ENCODE measurements around the gene CD101. TPM values are rescaled to one million over a fixed set of nuclear protein-coding genes. Genes with fewer than 3 reads are reported as not detected.

Gene CD101
- total RNA-seq, 2 donors from 2014 or later: 0.97 to 1.4 TPM

DNA sequence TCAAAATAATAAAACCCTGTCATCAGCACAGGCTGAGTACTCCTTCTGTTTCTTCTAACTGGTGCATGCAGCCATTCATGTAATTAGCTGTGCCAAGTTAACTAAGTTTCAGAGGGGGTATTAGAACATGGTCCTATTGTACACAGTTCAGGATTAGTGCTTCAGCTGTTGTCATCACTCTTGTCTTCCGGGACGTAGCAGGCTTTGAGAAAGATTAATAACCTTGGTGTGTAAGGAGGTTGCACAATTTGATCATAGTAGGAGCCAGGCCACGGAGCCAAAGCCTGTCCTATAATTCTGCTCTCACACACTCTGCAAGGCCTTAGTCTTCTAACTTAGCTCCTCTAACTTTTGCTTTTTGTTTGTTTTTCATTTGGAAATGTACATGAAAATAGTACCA, 47.1 kb upstream of the CD101 start:
- Histone ChIP-seq H3K9me3 (ENCODE audit: control insufficient read depth, low read length) (no peaks in the 10 kb centered on the region), H3K27me3 (ENCODE audit: control insufficient read depth, insufficient read depth, low read length, poor library complexity, severe bottlenecking) (no peaks in the 10 kb centered on the region), H3K4me1 (ENCODE audit: control insufficient read depth, insufficient read depth, low read length) (peaks cover 8% of the 10 kb centered on the region), H3K36me3 (ENCODE audit: control insufficient read depth, insufficient read depth, low read length) (peaks cover 19% of the 10 kb centered on the region), H3K4me3 (ENCODE audit: low read length) (no peak overlapping the region), H3K27ac (ENCODE audit: low read depth, low read length) (no peak overlapping the region), H3K9ac (ENCODE audit: extremely low read depth, low read length, poor library complexity, severe bottlenecking) (no peak overlapping the region)
- H3K27me3 Mint-ChIP-seq (ENCODE audit: insufficient read depth): no peaks in the 10 kb centered on the region
- H3K36me3 Mint-ChIP-seq (ENCODE audit: low read depth): peaks cover 25% of the 10 kb centered on the region
- no peak overlapping the region for H3K4me3 Mint-ChIP-seq
- peaks cover 17% of the 10 kb centered on the region for H3K4me1 Mint-ChIP-seq
- no peaks in the 10 kb centered on the region for H3K9me3 Mint-ChIP-seq
- no peak overlapping the region for H3K27ac Mint-ChIP-seq
- TF ChIP-seq, protein P1, sequence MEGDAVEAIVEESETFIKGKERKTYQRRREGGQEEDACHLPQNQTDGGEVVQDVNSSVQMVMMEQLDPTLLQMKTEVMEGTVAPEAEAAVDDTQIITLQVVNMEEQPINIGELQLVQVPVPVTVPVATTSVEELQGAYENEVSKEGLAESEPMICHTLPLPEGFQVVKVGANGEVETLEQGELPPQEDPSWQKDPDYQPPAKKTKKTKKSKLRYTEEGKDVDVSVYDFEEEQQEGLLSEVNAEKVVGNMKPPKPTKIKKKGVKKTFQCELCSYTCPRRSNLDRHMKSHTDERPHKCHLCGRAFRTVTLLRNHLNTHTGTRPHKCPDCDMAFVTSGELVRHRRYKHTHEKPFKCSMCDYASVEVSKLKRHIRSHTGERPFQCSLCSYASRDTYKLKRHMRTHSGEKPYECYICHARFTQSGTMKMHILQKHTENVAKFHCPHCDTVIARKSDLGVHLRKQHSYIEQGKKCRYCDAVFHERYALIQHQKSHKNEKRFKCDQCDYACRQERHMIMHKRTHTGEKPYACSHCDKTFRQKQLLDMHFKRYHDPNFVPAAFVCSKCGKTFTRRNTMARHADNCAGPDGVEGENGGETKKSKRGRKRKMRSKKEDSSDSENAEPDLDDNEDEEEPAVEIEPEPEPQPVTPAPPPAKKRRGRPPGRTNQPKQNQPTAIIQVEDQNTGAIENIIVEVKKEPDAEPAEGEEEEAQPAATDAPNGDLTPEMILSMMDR (conservative IDR thresholded peaks at IDR 0.05): no peak
- WGBS, 2 experiments (ENCODE audit: insufficient coverage in 1 of 2, insufficient read length in 1 of 2): 94% methylated on average over 3 of the region's 3 CpGs; no CpG with 5 or more reads in 1 of the 2 experiments
- no peak for DNase-seq

DNA sequence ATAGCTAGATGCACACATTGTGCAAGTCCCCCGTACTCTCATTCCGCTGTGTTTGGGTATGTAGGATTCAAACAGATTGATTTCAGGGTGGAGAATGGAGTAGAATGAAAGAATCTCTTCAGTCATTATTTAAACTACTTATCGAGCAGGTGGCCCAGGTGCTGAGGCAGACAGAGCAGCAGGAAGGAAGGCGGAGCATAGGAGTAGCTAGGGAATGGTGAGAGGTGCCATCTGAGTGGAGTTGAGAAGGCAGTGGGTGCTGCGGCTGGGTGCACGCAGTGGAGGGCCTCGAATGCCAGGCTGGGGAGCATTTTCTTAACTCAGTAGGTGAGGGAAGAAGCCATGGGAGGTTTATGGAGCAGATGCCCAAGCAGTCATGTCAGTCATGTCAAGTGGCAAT, 45.2 kb upstream of the CD101 start:
- H3K9me3 Mint-ChIP-seq: no peaks in the 10 kb centered on the region
- no peaks in the 10 kb centered on the region for H3K27me3 Mint-ChIP-seq (ENCODE audit: insufficient read depth)
- peaks cover 9% of the 10 kb centered on the region for H3K36me3 ChIP-seq (ENCODE audit: control insufficient read depth, insufficient read depth, low read length)
- H3K4me1 ChIP-seq (ENCODE audit: control insufficient read depth, insufficient read depth, low read length): no peaks in the 10 kb centered on the region
- no peak overlapping the region for H3K9ac ChIP-seq (ENCODE audit: extremely low read depth, low read length, poor library complexity, severe bottlenecking)
- DNase-seq: no peak
- WGBS, 2 experiments (ENCODE audit: insufficient coverage in 1 of 2, insufficient read length in 1 of 2): 95 to 98% methylated on average over 5 to 7 of the region's 7 CpGs
- peaks cover 17% of the 10 kb centered on the region for H3K36me3 Mint-ChIP-seq (ENCODE audit: low read depth)
- TF ChIP-seq, protein P1 (conservative IDR thresholded peaks at IDR 0.05): no peak
- no peaks in the 10 kb centered on the region for H3K27me3 ChIP-seq (ENCODE audit: control insufficient read depth, insufficient read depth, low read length, poor library complexity, severe bottlenecking)
- H3K4me1 Mint-ChIP-seq: no peaks in the 10 kb centered on the region
- H3K27ac Mint-ChIP-seq: no peak overlapping the region
- no peak overlapping the region for H3K4me3 ChIP-seq (ENCODE audit: low read length)
- H3K9me3 ChIP-seq (ENCODE audit: control insufficient read depth, low read length): no peaks in the 10 kb centered on the region
- no peak overlapping the region for H3K27ac ChIP-seq (ENCODE audit: low read depth, low read length)
- H3K4me3 Mint-ChIP-seq: no peak overlapping the region

DNA sequence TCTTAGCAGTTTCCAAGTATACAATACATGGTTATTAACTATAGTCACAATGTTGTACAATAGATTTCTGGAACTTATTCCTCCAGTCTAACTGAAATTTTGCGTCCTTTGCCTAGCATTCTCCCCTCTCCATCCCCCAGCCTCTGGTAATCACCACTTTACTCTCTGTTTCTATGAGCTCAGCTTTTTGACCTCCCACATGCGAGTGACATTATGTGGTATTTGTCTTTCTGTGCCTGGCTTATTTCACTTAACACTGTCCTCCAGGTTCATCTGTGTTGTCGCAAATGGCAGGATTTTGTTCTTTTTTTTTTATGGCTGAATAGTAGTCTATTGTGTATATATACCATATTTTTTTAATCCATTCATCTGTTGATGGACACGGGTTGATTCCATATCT, 43.9 kb upstream of the CD101 start:
- H3K4me1 ChIP-seq (ENCODE audit: control insufficient read depth, insufficient read depth, low read length): no peaks in the 10 kb centered on the region
- H3K9ac ChIP-seq (ENCODE audit: extremely low read depth, low read length, poor library complexity, severe bottlenecking): no peak overlapping the region
- Mint-ChIP-seq H3K27me3 (ENCODE audit: insufficient read depth) (no peaks in the 10 kb centered on the region), H3K4me1 (no peaks in the 10 kb centered on the region), H3K27ac (no peak overlapping the region), H3K4me3 (no peak overlapping the region), H3K9me3 (no peaks in the 10 kb centered on the region), H3K36me3 (ENCODE audit: low read depth) (peaks cover 7% of the 10 kb centered on the region)
- TF ChIP-seq, protein P1 (conservative IDR thresholded peaks at IDR 0.05): no peak
- H3K4me3 ChIP-seq (ENCODE audit: low read length): no peak overlapping the region
- no peaks in the 10 kb centered on the region for H3K9me3 ChIP-seq (ENCODE audit: control insufficient read depth, low read length)
- DNase-seq: no peak
- 92 to 93% methylated on average over 2 to 3 of the region's 4 CpGs for WGBS, 2 experiments (ENCODE audit: insufficient coverage in 1 of 2, insufficient read length in 1 of 2)
- H3K27ac ChIP-seq (ENCODE audit: low read depth, low read length): no peak overlapping the region
- no peaks in the 10 kb centered on the region for H3K27me3 ChIP-seq (ENCODE audit: control insufficient read depth, insufficient read depth, low read length, poor library complexity, severe bottlenecking)
- peaks cover 4% of the 10 kb centered on the region for H3K36me3 ChIP-seq (ENCODE audit: control insufficient read depth, insufficient read depth, low read length)
